Fibroblast of the conjunctiva (primary cell): ENCODE data around the gene KIF5A.
A peak's percentile ranks its signal among the peaks of the same experiment; 100 is the strongest.
"Not testable (repeated sequence)": the region's sequence is repeated elsewhere in the genome, so short reads cannot be mapped to it uniquely, and the experiment has no call there.

Experiments used
- DNase-seq: peaks from one replicate; pipeline ENCODE4 v3.0.0-alpha.2; 2010; ENCODE audit warnings: low read depth

The KIF5A gene

DNA sequence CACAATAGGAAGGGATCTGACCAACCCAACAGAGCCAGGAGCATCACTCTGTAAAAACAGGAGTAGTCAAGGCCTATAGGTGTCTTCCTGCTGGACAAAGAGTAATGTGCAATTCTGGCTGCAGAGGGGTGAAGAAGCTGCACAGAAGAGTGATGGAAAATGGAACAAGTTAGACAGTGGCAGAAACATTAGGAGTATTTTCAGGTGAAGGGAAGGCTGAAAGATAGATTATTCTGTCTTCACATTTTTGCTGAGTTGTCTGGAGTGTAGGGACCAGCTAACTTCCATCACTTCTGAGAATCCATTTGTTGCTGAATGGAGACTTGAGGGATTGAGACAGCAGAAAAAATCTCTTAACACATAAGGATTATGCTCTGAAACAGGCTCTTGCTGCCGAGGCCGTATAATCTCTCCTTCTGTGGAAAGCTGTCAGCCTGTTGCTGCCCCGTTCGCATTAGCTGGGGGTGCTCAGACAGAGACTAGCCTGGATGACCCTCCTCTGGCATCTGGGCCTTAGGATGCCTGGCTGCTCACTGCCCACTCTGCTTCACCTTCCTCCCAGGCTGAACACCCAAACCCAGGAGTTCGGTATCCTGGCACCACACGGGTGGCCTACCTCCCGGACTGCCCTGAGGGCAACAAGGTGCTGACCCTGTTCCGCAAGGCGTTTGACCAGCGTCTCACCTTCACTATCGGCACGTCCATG, 58.3 kb downstream of the KIF5A start:
- no peak for DNase-seq

GRCh38 chr12:57609101-57609780, 59.4 kb downstream of the KIF5A start:
- no peak for DNase-seq

GRCh38 chr12:57609781-57610553, 60.1 kb downstream of the KIF5A start:
- DNase-seq, result no peak

- no peak for DNase-seq
Observed at GRCh38 chr12:57610554-57611107, 60.8 kb downstream of the KIF5A start.

GRCh38 chr12:57611108-57611826, 61.4 kb downstream of the KIF5A start, which contains the start of gene ARHGEF25:
TSS of gene ARHGEF25 (plus strand) at chr12:57611435. CDS start at chr12:57611895, 460 bp downstream.
- DNase-seq, result no peak

GRCh38 chr12:57611827-57612710, 62.2 kb downstream of the KIF5A start:
- no peak for DNase-seq

- no peak for DNase-seq
Observed at GRCh38 chr12:57612711-57613426, 63.0 kb downstream of the KIF5A start.

- no peak for DNase-seq
Observed at GRCh38 chr12:57613427-57614109, 63.7 kb downstream of the KIF5A start.

- DNase-seq, result no peak
Observed at GRCh38 chr12:57614178-57614947, 64.5 kb downstream of the KIF5A start.

DNA sequence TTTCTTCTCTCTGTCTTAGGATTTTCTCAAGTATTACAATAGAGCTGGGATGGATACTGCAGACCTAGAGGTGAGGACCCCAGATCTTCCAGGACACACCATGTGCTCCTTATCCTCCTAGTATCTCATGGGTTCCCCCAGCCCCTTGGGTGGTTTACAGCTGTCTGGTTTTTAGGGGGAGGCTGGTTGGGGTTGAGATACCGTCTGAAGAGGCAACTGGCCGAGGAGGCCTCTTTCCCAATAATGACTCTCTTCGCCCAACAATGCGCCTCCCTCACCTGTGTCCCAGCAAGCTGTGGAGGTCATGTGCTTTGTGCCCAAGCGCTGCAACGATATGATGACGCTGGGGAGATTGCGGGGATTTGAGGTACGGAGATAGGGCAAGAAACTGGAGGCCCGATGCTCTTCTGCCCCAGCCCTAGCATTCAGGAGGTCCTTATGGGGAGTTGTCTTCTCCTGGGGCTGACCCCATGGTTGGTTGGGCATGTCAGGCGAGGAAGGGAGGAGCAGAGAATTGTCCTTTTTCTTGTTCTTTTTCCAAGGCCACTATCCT, 65.2 kb downstream of the KIF5A start:
- no peak for DNase-seq

DNA sequence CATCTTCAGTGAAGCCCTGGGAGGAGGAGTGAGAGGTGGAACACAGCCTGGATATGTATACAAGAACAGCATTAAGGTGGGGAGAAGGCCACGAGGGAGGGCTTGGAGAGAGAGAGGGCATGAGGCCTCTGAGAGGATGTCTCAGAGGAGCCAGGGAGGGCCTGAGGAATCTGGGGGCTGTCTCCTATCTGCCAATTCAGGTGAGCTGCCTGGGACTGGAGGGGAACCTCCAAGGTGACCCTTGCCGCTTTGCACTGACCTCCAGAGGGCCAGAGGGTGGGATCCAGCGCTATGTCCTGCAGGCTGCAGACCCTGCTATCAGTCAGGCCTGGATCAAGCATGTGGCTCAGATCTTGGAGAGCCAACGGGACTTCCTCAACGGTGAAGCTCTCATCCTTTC, 65.8 kb downstream of the KIF5A start:
- DNase-seq, result no peak

GRCh38 chr12:57616383-57617101, 66.7 kb downstream of the KIF5A start:
- DNase-seq, result peak; percentile 56

DNA sequence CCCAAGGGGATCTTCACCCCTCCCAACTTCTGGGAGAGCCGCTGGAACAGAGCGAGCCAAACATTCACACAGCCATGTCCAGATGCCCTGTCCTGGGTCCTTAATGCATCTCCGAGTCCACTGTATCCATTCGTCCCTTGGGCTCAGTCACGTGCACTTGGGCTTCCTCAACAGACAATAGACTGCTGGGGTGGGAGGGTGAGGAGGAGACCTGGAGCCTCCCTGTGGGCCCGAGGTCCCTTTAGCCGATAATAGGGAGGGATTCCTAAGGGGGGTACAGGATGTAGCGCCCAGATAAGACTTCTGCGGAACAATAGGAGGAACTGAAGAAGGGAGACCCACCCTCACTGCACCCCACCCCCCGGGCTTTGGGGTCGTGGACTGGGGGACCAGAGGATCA, 68.1 kb downstream of the KIF5A start:
- no peak for DNase-seq

DNA sequence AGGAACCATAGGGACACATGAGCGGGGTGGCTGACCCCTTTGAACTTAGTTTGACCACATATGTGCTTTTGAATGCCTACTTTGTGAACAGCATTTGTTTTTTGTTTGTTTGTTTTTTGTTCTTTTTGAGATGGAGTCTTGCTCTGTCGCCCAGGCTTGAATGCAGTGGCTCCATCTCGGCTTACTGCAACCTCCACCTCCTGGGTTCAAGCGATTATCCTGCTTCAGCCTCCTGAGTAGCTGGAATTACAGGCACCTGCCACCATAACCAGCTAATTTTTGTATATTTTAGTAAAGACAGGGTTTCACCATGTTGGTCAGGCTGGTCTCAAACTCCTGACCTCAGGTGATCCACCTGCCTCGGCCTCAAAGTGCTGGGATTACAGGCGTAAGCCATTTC, 68.6 kb downstream of the KIF5A start:
- not testable (repeated sequence) for DNase-seq

GRCh38 chr12:57618966-57619433, 69.2 kb downstream of the KIF5A start:
- DNase-seq, result no peak

GRCh38 chr12:57619434-57620244, 69.8 kb downstream of the KIF5A start:
- no peak for DNase-seq
